ENCODE data around the gene PTCD1. TPM values are rescaled to one million over a fixed set of nuclear protein-coding genes. Genes with fewer than 3 reads are reported as not detected.

The PTCD1 gene
- total and polyA plus RNA-seq, 7 donors, result 2.7 to 9.2 (median 5.0) TPM

DNA sequence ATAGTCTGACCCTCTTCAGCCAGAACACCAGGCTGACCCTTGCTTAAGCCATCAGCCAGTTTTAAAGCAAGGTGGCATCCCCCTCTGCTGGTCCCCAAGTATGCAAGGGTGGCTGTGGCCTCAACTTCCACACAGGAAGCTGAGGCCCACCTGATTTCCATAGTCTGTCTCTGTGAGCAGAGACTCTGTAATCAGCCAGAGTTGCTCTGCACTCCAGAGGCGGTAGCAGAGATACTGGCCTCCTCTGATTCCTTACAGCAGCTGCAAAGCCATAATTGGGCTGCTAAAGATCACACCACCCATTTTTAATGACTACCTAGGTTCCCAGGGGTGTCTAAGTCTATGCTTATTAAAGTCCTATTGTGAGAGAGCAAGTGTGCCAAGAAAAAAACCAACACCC, 32.0 kb downstream of the PTCD1 start:
- H3K9me3 ChIP-seq, result no peaks in the 10 kb centered on the region
- WGBS, 3 donors, result 49 to 85% (median 53%) methylated on average over 1 of the region's 1 CpG
- peak overlapping the region; percentile 95 for H3K4me3 ChIP-seq
- TF ChIP-seq, protein P1, sequence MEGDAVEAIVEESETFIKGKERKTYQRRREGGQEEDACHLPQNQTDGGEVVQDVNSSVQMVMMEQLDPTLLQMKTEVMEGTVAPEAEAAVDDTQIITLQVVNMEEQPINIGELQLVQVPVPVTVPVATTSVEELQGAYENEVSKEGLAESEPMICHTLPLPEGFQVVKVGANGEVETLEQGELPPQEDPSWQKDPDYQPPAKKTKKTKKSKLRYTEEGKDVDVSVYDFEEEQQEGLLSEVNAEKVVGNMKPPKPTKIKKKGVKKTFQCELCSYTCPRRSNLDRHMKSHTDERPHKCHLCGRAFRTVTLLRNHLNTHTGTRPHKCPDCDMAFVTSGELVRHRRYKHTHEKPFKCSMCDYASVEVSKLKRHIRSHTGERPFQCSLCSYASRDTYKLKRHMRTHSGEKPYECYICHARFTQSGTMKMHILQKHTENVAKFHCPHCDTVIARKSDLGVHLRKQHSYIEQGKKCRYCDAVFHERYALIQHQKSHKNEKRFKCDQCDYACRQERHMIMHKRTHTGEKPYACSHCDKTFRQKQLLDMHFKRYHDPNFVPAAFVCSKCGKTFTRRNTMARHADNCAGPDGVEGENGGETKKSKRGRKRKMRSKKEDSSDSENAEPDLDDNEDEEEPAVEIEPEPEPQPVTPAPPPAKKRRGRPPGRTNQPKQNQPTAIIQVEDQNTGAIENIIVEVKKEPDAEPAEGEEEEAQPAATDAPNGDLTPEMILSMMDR (IDR thresholded peaks at IDR 0.05), result no peak
- peaks cover 5 to 55% of the 10 kb centered on the region in 2 donors for H3K36me3 ChIP-seq (ENCODE audit: insufficient read depth in 1 of 2, low read depth in 1 of 2)
- DNase-seq (no peak), ATAC-seq (no peak)
- H3K4me1 ChIP-seq, result peaks cover 29% of the 10 kb centered on the region
- intact Hi-C loops (cut with DNase I), result no loop called here
- no peaks in the 10 kb centered on the region for H3K27me3 ChIP-seq (ENCODE audit: insufficient read depth in 3 of 3, low read length in 2 of 3)
- peak overlapping the region; percentile 88 for H3K27ac ChIP-seq

DNA sequence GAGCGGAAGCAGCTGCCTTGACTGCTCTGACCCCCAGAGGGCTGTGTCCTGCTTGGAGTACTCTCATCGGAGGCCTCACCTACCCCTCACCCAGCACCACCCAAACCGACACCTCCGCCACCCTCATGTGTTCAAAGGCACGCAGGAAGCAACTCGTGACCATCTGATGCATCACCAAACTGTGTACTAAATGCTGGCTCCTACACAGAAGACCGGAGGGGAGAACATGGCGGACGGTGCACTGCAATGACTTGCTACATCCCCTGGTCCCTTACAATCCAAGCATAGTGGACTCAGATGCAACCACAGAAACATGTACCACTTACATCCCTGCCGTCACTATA, 33.6 kb downstream of the PTCD1 start:
- peaks cover 8 to 55% of the 10 kb centered on the region in 2 donors for H3K36me3 ChIP-seq (ENCODE audit: insufficient read depth in 1 of 2, low read depth in 1 of 2)
- ATAC-seq (no peak), DNase-seq (no peak)
- no peak overlapping the region for H3K4me3 ChIP-seq
- 90 to 94% (median 93%) methylated on average over 9 to 10 of the region's 10 CpGs for WGBS, 3 donors
- TF ChIP-seq, protein P1 (IDR thresholded peaks at IDR 0.05), result no peak
- H3K27me3 ChIP-seq (ENCODE audit: insufficient read depth in 3 of 3, low read length in 2 of 3), result no peaks in the 10 kb centered on the region
- no peaks in the 10 kb centered on the region for H3K9me3 ChIP-seq
- H3K4me1 ChIP-seq, result peaks cover 26% of the 10 kb centered on the region
- no peak overlapping the region for H3K27ac ChIP-seq
- intact Hi-C loops (cut with DNase I), result no loop called here

DNA sequence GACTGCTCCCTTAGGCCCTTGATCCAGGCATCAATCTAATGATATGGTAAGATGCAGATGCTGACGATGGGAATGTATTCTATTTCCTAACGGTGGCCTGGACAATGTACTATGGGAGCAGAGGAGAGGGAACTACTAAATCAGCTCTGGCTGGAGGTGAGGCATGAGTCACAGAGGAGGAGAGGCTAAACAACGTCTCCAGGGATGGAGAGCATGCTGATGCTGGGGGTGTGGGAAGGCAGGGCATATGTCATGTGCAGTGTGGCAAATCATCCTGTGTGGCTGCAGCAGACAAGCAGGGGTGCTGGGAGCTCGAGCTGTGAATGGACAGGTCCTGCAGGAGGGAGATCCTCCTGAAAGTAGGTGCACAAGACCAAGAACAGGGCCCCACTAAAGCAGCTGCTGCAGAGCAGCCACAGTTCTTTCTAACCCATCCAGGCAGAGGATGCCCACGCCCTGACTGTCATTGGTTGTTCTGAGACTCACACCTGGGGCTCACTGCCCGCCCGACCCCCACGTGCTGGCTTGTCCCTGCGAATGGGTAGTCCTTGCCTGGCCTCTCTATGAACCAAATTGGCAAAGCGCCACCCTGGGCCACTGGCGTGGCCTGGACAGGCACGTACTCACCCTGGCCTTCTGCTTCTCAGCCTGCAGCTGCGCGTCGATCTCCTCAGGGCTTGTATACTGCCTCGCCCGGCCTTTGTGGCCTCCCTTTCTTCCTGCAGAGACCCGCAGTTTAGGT, 34.2 kb downstream of the PTCD1 start:
- no peak for ATAC-seq
- Histone ChIP-seq H3K4me1 (peaks cover 23% of the 10 kb centered on the region), H3K36me3 (ENCODE audit: insufficient read depth in 1 of 2, low read depth in 1 of 2) (peaks cover 11 to 59% of the 10 kb centered on the region in 2 donors), H3K4me3 (no peak overlapping the region), H3K27me3 (ENCODE audit: insufficient read depth in 3 of 3, low read length in 2 of 3) (no peaks in the 10 kb centered on the region), H3K27ac (no peak overlapping the region), H3K9me3 (no peaks in the 10 kb centered on the region)
- WGBS, 3 donors, result 66 to 73% (median 71%) methylated on average over 17 to 18 of the region's 18 CpGs
- no peak for DNase-seq
- TF ChIP-seq, protein P1 (IDR thresholded peaks at IDR 0.05), result no peak
- intact Hi-C loops (cut with DNase I), result no loop called here

DNA sequence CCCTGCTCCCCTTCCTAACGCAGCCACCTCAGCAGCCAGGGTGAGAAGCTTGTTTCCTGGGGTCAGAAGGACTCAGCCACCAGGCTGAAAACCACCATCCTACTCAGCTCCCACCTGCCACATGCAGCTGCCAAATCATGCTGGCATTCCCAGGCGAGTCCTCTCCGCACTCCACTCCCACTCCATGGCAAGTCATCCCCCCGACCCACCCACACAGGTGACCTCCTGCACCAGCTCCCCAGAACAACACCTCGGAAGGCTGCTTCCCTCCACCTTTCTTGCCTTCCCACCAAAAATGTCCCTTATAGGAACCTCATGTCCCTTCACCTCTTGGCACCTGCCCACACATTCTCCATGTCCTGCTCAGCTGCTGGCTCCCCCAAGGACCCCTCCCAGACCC, 34.8 kb downstream of the PTCD1 start:
- ATAC-seq (no peak), DNase-seq (no peak)
- Histone ChIP-seq H3K27me3 (ENCODE audit: insufficient read depth in 3 of 3, low read length in 2 of 3) (no peaks in the 10 kb centered on the region), H3K27ac (no peak overlapping the region), H3K9me3 (no peaks in the 10 kb centered on the region), H3K36me3 (ENCODE audit: insufficient read depth in 1 of 2, low read depth in 1 of 2) (peaks cover 13 to 65% of the 10 kb centered on the region in 2 donors), H3K4me1 (peaks cover 23% of the 10 kb centered on the region), H3K4me3 (no peak overlapping the region)
- intact Hi-C loops (cut with DNase I), result no loop called here
- 75 to 86% (median 79%) methylated on average over 5 of the region's 5 CpGs for WGBS, 3 donors
- TF ChIP-seq, protein P1 (IDR thresholded peaks at IDR 0.05), result no peak

DNA sequence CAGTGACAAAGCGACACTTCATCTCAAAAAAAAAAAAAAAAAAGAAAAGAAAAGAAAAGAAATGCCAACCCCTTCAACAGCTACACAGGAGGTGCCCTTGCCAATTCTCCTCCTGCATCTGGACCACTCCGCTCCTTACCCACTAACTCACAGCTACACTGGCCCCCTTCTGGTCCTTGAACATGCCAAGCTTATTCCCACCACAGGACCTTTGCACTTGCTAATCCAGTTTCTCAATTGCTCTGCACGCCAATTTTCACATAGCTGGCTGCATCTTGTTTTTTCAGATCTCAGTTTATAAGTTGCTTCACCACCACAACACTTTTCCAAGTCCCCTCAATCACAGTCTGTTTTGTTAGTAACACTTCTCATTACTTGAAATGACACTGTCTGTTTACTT, 35.7 kb downstream of the PTCD1 start:
- no peak overlapping the region for H3K4me3 ChIP-seq
- H3K27ac ChIP-seq, result no peak overlapping the region
- H3K9me3 ChIP-seq, result no peaks in the 10 kb centered on the region
- no peak for DNase-seq
- intact Hi-C loops (cut with DNase I), result no loop called here
- H3K27me3 ChIP-seq (ENCODE audit: insufficient read depth in 3 of 3, low read length in 2 of 3), result no peaks in the 10 kb centered on the region
- H3K36me3 ChIP-seq (ENCODE audit: insufficient read depth in 1 of 2, low read depth in 1 of 2), result peaks cover 15 to 74% of the 10 kb centered on the region in 2 donors
- TF ChIP-seq, protein P1 (IDR thresholded peaks at IDR 0.05), result no peak
- no peak for ATAC-seq
- peaks cover 23% of the 10 kb centered on the region for H3K4me1 ChIP-seq
- 94 to 95% (median 94%) methylated on average over 2 to 3 of the region's 3 CpGs for WGBS, 3 donors
